GM12878 (cell line): ENCODE measurements around the gene FAM124B. TPM values are rescaled to one million over a fixed set of nuclear protein-coding genes. Genes with fewer than 3 reads are reported as not detected.

Source experiments
- ATAC-seq: fragments of 200-7000 bp; cut with Tn5 transposase; 3 replicates; pipeline ENCODE4 v1.9.1; 2020; ENCODE audit warnings: mild to moderate bottlenecking, moderate library complexity
- BruUV-seq: library from RNA; stranded (reverse); fragments of 400-500 nt; replicated peaks from 2 replicates; lab custom pipeline; 2021; lab: Mats Ljungman, UMichigan
- CTCF ChIA-PET: fragments of 300-600 bp; sonication (Branson Sonifier 250); formaldehyde crosslinking; extraction: SDS; loops from one replicate; lab custom pipeline; 2021; ENCODE audit warnings: inconsistent platforms; lab: Yijun Ruan, JAX
- POLR2A ChIA-PET: fragments of 350-600 bp; formaldehyde crosslinking; extraction: SDS; loops from one replicate; lab custom pipeline; 2021; ENCODE audit warnings: inconsistent platforms; lab: Charles Lee
- RAD21 ChIA-PET: fragments of 300-600 bp; sonication (Branson Sonifier 250); formaldehyde crosslinking; loops from one replicate; lab custom pipeline; 2023; ENCODE audit warnings: antibody characterized with exemption; ENCODE audit not compliant: unreplicated experiment; lab: Charles Lee
- SMC1A ChIA-PET: fragments of 300-600 bp; sonication (Branson Sonifier 250); formaldehyde crosslinking; loops from one replicate; lab custom pipeline; 2023; ENCODE audit not compliant: unreplicated experiment, uncharacterized antibody; lab: Charles Lee
- DNase-seq: peaks from one replicate; pipeline ENCODE4 v3.0.0-alpha.2; 2011; ENCODE audit warnings: low read depth, low spot score
- FAIRE-seq: peaks from 3 replicates; lab custom pipeline; 2011; peaks lifted over from hg19 to GRCh38; lab: Jason Lieb, UNC
- H2AFZ ChIP-seq: 2 replicates; pipeline ENCODE4 v1.6.0; 2011; ENCODE audit warnings: low read depth, low read length, control low read depth; ENCODE audit not compliant: control insufficient read depth
- H3K27ac ChIP-seq: 2 replicates; pipeline ENCODE4 v1.5.1; 2011; ENCODE audit warnings: control low read depth; ENCODE audit not compliant: control insufficient read depth, insufficient read depth
- H3K27me3 ChIP-seq, 2 experiments: replicated peaks in 1 of 2; 2 replicates each; pipeline versions ENCODE4 v1.6.0 to v1.6.1; 2011; ENCODE audit warnings: low read length in 1 of 2; ENCODE audit not compliant: control insufficient read depth in 2 of 2, insufficient read depth in 2 of 2
- H3K36me3 ChIP-seq, 2 experiments: 2 replicates each; pipeline ENCODE4 v1.5.1; 2011; ENCODE audit warnings: low read length in 1 of 2; ENCODE audit not compliant: control insufficient read depth in 2 of 2, insufficient read depth in 2 of 2
- H3K4me1 ChIP-seq: 2 replicates; pipeline ENCODE4 v1.6.1; 2011; ENCODE audit warnings: mild to moderate bottlenecking, low read length, moderate library complexity, mixed read lengths; ENCODE audit not compliant: control insufficient read depth, insufficient read depth
- H3K4me2 ChIP-seq: 2 replicates; pipeline ENCODE4 v1.6.0; 2011; ENCODE audit warnings: control low read depth; ENCODE audit not compliant: control insufficient read depth, insufficient read depth
- H3K4me3 ChIP-seq: fragments of 200-600 bp; sonication (generic); 2 replicates; pipeline ENCODE4 v1.5.1; 2016
- H3K79me2 ChIP-seq: 2 replicates; pipeline ENCODE4 v1.6.0; 2011; ENCODE audit warnings: low read length; ENCODE audit not compliant: control insufficient read depth, insufficient read depth
- H3K9ac ChIP-seq: 2 replicates; pipeline ENCODE4 v1.8.0; 2011; ENCODE audit warnings: low read length, control low read depth, mixed read lengths; ENCODE audit not compliant: control insufficient read depth, insufficient read depth
- H3K9me3 ChIP-seq: replicated peaks from 3 replicates; pipeline ENCODE4 v1.5.1; 2011; ENCODE audit warnings: mild to moderate bottlenecking, low read length; ENCODE audit not compliant: control insufficient read depth, insufficient read depth
- H4K20me1 ChIP-seq: 2 replicates; pipeline ENCODE4 v1.6.0; 2011; ENCODE audit not compliant: control insufficient read depth, insufficient read depth
- CHD1 ChIP-seq: IDR thresholded peaks from 2 replicates; pipeline ENCODE4 v1.6.1; 2012; ENCODE audit warnings: low read depth, low read length, improper control_type of control experiment
- DPF2 ChIP-seq: fragments of 450-650 bp; IDR thresholded peaks from 2 replicates; pipeline ENCODE4 v1.6.1; 2017; ENCODE audit warnings: mild to moderate bottlenecking
- HDAC2 ChIP-seq: fragments of 200-600 bp; sonication (generic); IDR thresholded peaks from 2 replicates; pipeline ENCODE4 v1.6.1; 2017
- NRF1 ChIP-seq: conservative IDR thresholded peaks from 2 replicates; pipeline ENCODE4 v1.6.1; 2011; ENCODE audit warnings: mild to moderate bottlenecking, low read depth, low read length, improper control_type of control experiment
- RAD51 ChIP-seq: fragments of 450-650 bp; IDR thresholded peaks from 2 replicates; pipeline ENCODE4 v1.6.1; 2016; ENCODE audit warnings: moderate library complexity, mild to moderate bottlenecking, inconsistent platforms
- TARDBP ChIP-seq: IDR thresholded peaks from 2 replicates; pipeline ENCODE4 v1.6.1; 2016; ENCODE audit warnings: borderline replicate concordance
- TCF12 ChIP-seq: IDR thresholded peaks from 2 replicates; pipeline ENCODE4 v1.6.1; 2011; ENCODE audit warnings: low read depth, mild to moderate bottlenecking, low read length
- TCF3 ChIP-seq: IDR thresholded peaks from 2 replicates; pipeline ENCODE4 v1.6.1; 2012; ENCODE audit warnings: low read depth, mild to moderate bottlenecking, low read length, borderline replicate concordance; ENCODE audit not compliant: insufficient read depth
- WGBS: methylation state at CpG from one replicate; pipeline ENCODE4 v1.1.6; 2016; ENCODE audit warnings: low lambda C conversion rate; ENCODE audit not compliant: insufficient replicate concordance, insufficient coverage; ENCODE audit errors: missing lambda C conversion rate; 5-methylcytosine and 5-hydroxymethylcytosine counted together
- in situ Hi-C: fragments of 300-500 bp; cut with MboI; formaldehyde crosslinking; loops from 9 replicates; pipeline ENCODE4 v1.14.3; 2018; ENCODE audit warnings: mixed read lengths
- intact Hi-C: fragments of 100-400 bp; cut with micrococcal nuclease; formaldehyde crosslinking; loops from one replicate; pipeline ENCODE4 v1.14.2; 2022; ENCODE audit not compliant: unreplicated experiment
- polyA plus RNA-seq, 11 experiments: library from polyadenylated mRNA; depleted of rRNA in 4 of 11; unstranded in 6 of 11; stranded (reverse) in 5 of 11; fragments of >200 nt; fragmentation: Nextera tagmentation in 4 of 11; fragmentation: Illumina TruSeq in 1 of 11; extraction: Ambion mirVana in 4 of 11; extraction: Trizol in 1 of 11; gene quantifications; 1 replicate in 1 of 11; 2 replicates in 10 of 11; pipeline versions ENCODE4 v1.2.1 to v1.2.3, GENCODE V29; 2011 to 2016; ENCODE audit warnings: inconsistent platforms in 2 of 11, missing spikeins in 2 of 11, low read depth in 1 of 11
- total RNA-seq, 4 experiments: library from RNA; depleted of rRNA in 3 of 4; stranded (reverse); fragments of >200 nt in 3 of 4; fragmentation: Illumina TruSeq in 1 of 4; extraction: Trizol in 1 of 4; gene quantifications; 2 replicates each; pipeline versions ENCODE4 v1.2.1 to v1.2.3, GENCODE V29; 2013 to 2021
- TF ChIP-seq, protein P1 (sequence below): IDR thresholded peaks from 2 replicates; pipeline ENCODE4 v1.6.1; 2012; ENCODE audit warnings: low read depth, low read length, improper control_type of control experiment
- TF ChIP-seq, protein P2 (sequence below): IDR thresholded peaks from 2 replicates; pipeline ENCODE4 v1.6.1; 2011; ENCODE audit warnings: borderline replicate concordance, low read depth, mild to moderate bottlenecking, moderate library complexity, mixed read lengths, low read length; ENCODE audit not compliant: insufficient read depth; ENCODE audit errors: extremely low read length
- TF ChIP-seq, protein P3 (sequence below): fragments of 450-650 bp; IDR thresholded peaks from 2 replicates; pipeline ENCODE4 v1.6.1; 2018; ENCODE audit warnings: mild to moderate bottlenecking, low read depth, moderate library complexity; ENCODE audit not compliant: partially characterized antibody
- TF ChIP-seq, protein P4 (sequence below): fragments of 450-650 bp; formaldehyde crosslinking; IDR thresholded peaks from 2 replicates; pipeline ENCODE4 v1.4.0; 2022; ENCODE audit warnings: mild to moderate bottlenecking, moderate library complexity

FAM124B gene
- total and polyA plus RNA-seq, 10 of the 15 experiments (the other 5 are each of a cell fraction or from before 2014, with no cell fraction given): not detected

DNA sequence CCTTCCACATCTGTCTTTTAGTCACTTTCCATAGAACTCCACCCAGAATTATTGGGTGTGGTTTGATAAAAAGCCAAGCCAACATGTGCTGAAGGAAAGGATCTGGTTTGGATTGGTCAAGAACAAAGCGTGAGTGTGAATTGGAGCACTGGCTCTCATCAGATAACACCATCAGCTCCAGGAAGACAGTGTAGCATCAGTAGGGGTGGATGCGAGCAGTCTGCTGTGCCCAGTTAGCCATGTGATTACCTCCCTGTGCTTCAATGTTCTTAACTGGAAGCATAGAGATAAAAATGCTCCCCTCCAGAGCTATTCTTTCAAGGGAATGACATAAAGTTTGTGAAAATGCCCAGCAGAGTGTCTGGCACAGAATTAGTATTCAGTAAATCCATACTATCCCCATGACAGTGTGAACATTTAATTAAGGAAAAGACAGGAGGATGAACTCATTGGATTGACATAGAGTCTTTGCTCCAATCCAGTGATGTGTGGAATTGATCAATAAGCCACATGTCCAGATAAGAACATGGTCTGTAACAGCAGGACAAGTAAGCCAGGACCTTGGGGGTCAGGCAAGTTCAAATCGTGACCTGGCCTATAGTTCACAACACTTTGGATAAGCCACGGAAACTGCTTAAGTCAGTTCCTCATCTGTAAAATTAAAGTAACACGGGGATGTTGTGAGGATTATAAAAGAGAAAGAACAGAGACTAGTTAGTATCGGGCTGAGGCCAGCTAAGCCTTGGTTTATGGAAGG is 68.0 kb downstream of the FAM124B start:
- BruUV-seq: no TSS peak
- Histone ChIP-seq H3K36me3 (no peaks in the 10 kb centered on the region), H3K9ac (no peak overlapping the region), H3K79me2 (no peaks in the 10 kb centered on the region), H3K27ac (no peak overlapping the region), H3K4me1 (no peaks in the 10 kb centered on the region), H3K9me3 (no peaks in the 10 kb centered on the region), H2AFZ (no peak overlapping the region), H4K20me1 (no peaks in the 10 kb centered on the region), H3K4me2 (no peak overlapping the region), H3K4me3 (no peak overlapping the region), H3K27me3 (peaks cover 0 to 3% of the 10 kb centered on the region in 2 experiments; a peak in 3 of 4 replicates)
- intact Hi-C loops: no loop called here
- SMC1A ChIA-PET: interaction anchor here (1.3 kb wide), 1 partner anchor 10 kb away, joined by 3 read pairs; no protein-coding TSS in a partner anchor
- WGBS: 30% methylated on average over 6 of the region's 6 CpGs
- CTCF ChIA-PET: no interaction called here
- no peak for FAIRE-seq
- ATAC-seq: no peak
- RAD21 ChIA-PET: no interaction called here
- in situ Hi-C loops: no loop called here
- no peak for DNase-seq
- POLR2A ChIA-PET: interaction anchor here (0.7 kb wide), 1 partner anchor 1245 kb away, joined by 9 read pairs; no protein-coding TSS in a partner anchor
- no peak for TF ChIP-seq DPF2
- TF ChIP-seq RAD51: no peak
- TF ChIP-seq HDAC2: no peak
- no peak for TF ChIP-seq TCF3
- TF ChIP-seq, protein P1, sequence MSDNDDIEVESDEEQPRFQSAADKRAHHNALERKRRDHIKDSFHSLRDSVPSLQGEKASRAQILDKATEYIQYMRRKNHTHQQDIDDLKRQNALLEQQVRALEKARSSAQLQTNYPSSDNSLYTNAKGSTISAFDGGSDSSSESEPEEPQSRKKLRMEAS: no peak
- no peak for TF ChIP-seq CHD1
- TF ChIP-seq TARDBP: no peak
- no peak for TF ChIP-seq TCF12
- TF ChIP-seq, protein P2, sequence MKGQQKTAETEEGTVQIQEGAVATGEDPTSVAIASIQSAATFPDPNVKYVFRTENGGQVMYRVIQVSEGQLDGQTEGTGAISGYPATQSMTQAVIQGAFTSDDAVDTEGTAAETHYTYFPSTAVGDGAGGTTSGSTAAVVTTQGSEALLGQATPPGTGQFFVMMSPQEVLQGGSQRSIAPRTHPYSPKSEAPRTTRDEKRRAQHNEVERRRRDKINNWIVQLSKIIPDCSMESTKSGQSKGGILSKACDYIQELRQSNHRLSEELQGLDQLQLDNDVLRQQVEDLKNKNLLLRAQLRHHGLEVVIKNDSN: no peak
- TF ChIP-seq, protein P3, sequence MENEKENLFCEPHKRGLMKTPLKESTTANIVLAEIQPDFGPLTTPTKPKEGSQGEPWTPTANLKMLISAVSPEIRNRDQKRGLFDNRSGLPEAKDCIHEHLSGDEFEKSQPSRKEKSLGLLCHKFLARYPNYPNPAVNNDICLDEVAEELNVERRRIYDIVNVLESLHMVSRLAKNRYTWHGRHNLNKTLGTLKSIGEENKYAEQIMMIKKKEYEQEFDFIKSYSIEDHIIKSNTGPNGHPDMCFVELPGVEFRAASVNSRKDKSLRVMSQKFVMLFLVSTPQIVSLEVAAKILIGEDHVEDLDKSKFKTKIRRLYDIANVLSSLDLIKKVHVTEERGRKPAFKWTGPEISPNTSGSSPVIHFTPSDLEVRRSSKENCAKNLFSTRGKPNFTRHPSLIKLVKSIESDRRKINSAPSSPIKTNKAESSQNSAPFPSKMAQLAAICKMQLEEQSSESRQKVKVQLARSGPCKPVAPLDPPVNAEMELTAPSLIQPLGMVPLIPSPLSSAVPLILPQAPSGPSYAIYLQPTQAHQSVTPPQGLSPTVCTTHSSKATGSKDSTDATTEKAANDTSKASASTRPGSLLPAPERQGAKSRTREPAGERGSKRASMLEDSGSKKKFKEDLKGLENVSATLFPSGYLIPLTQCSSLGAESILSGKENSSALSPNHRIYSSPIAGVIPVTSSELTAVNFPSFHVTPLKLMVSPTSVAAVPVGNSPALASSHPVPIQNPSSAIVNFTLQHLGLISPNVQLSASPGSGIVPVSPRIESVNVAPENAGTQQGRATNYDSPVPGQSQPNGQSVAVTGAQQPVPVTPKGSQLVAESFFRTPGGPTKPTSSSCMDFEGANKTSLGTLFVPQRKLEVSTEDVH: no peak
- TF ChIP-seq NRF1: no peak
- TF ChIP-seq, protein P4, sequence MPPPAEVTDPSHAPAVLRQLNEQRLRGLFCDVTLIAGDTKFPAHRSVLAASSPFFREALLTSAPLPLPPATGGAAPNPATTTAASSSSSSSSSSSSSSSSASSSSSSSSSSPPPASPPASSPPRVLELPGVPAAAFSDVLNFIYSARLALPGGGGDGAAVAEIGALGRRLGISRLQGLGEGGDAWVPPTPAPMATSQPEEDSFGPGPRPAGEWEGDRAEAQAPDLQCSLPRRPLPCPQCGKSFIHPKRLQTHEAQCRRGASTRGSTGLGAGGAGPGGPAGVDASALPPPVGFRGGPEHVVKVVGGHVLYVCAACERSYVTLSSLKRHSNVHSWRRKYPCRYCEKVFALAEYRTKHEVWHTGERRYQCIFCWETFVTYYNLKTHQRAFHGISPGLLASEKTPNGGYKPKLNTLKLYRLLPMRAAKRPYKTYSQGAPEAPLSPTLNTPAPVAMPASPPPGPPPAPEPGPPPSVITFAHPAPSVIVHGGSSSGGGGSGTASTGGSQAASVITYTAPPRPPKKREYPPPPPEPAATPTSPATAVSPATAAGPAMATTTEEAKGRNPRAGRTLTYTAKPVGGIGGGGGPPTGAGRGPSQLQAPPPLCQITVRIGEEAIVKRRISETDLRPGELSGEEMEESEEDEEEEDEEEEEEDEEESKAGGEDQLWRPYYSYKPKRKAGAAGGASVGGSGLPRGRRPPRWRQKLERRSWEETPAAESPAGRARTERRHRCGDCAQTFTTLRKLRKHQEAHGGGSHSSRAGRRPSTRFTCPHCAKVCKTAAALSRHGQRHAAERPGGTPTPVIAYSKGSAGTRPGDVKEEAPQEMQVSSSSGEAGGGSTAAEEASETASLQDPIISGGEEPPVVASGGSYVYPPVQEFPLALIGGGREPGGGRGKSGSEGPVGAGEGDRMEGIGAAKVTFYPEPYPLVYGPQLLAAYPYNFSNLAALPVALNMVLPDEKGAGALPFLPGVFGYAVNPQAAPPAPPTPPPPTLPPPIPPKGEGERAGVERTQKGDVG (CRISPR knock-in tag): no peak
